GM12878 (cell line): ENCODE measurements around the gene BEST3.

ENCODE experiments used
- DPF2 ChIP-seq: fragments of 450-650 bp; IDR thresholded peaks from 2 replicates; pipeline ENCODE4 v1.6.1; 2017; ENCODE audit warnings: mild to moderate bottlenecking
- FOXK2 ChIP-seq: fragments of 450-650 bp; IDR thresholded peaks from 2 replicates; pipeline ENCODE4 v1.6.1; 2017; ENCODE audit warnings: mild to moderate bottlenecking, moderate library complexity
- PAX5 ChIP-seq: IDR thresholded peaks from 2 replicates; pipeline ENCODE4 v1.6.1; 2011; ENCODE audit warnings: low read depth, low read length, borderline replicate concordance
- PML ChIP-seq: IDR thresholded peaks from 2 replicates; pipeline ENCODE4 v1.6.1; 2012; ENCODE audit warnings: low read length, inconsistent platforms
- RFX5 ChIP-seq: IDR thresholded peaks from 2 replicates; pipeline ENCODE4 v1.6.1; 2011; ENCODE audit warnings: low read depth, low read length, improper control_type of control experiment
- SIN3A ChIP-seq: IDR thresholded peaks from 2 replicates; pipeline ENCODE4 v1.6.1; 2012; ENCODE audit warnings: low read depth, low read length, improper control_type of control experiment
- TAF1 ChIP-seq: IDR thresholded peaks from 2 replicates; pipeline ENCODE4 v1.6.1; 2011; ENCODE audit warnings: mild to moderate bottlenecking, low read depth, low read length, borderline replicate concordance
- ZNF384 ChIP-seq: IDR thresholded peaks from 2 replicates; pipeline ENCODE4 v1.6.1; 2012; ENCODE audit warnings: low read depth, mild to moderate bottlenecking, low read length, improper control_type of control experiment, borderline replicate concordance
- ZZZ3 ChIP-seq: IDR thresholded peaks from 2 replicates; pipeline ENCODE4 v1.6.1; 2011; ENCODE audit warnings: low read depth; ENCODE audit not compliant: control insufficient read depth, insufficient read length
- TF ChIP-seq, protein P1 (sequence below), 3 experiments: IDR thresholded peaks in 2 of 3; conservative IDR thresholded peaks in 1 of 3; 2 replicates each; pipeline ENCODE4 v1.5.1; 2011; ENCODE audit warnings: low read depth in 3 of 3, low read length in 3 of 3, mild to moderate bottlenecking in 3 of 3, control low read depth in 2 of 3, moderate library complexity in 2 of 3, inconsistent platforms in 1 of 3, mixed read lengths in 1 of 3; ENCODE audit not compliant: control insufficient read depth in 2 of 3, insufficient read depth in 1 of 3; ENCODE audit errors: extremely low read depth in 1 of 3
- TF ChIP-seq, protein P2 (sequence below): IDR thresholded peaks from 2 replicates; pipeline ENCODE4 v1.6.1; 2012; ENCODE audit warnings: low read depth, low read length, improper control_type of control experiment
- TF ChIP-seq, protein P3 (sequence below): fragments of 450-650 bp; IDR thresholded peaks from 2 replicates; pipeline ENCODE4 v1.6.1; 2017; ENCODE audit warnings: low read depth, mild to moderate bottlenecking, moderate library complexity

DNA sequence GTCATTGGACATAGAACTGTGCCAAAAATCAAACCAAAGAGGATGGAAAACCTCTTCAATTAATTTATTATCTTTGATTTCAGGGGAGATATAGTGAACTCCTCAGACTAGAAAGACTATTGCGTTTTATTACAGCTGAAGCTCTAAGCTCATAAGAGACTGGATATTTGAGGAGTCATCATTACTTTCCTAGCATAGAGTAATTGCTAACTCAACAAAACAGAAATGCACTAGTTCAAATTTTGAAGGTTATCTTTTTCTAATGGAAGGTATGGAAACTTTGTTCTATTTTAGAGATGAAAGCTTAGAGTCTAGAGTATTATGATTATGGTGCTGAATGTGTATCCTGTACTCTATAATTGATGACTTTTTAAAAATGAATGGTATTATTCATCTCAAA is 5.3 kb upstream of the BEST3 start:
- TF ChIP-seq DPF2 (no peak), SIN3A (no peak), ZZZ3 (no peak), FOXK2 (no peak), PML (no peak), PAX5 (no peak), ZNF384 (no peak), RFX5 (no peak), TAF1 (no peak)
- TF ChIP-seq, protein P1, sequence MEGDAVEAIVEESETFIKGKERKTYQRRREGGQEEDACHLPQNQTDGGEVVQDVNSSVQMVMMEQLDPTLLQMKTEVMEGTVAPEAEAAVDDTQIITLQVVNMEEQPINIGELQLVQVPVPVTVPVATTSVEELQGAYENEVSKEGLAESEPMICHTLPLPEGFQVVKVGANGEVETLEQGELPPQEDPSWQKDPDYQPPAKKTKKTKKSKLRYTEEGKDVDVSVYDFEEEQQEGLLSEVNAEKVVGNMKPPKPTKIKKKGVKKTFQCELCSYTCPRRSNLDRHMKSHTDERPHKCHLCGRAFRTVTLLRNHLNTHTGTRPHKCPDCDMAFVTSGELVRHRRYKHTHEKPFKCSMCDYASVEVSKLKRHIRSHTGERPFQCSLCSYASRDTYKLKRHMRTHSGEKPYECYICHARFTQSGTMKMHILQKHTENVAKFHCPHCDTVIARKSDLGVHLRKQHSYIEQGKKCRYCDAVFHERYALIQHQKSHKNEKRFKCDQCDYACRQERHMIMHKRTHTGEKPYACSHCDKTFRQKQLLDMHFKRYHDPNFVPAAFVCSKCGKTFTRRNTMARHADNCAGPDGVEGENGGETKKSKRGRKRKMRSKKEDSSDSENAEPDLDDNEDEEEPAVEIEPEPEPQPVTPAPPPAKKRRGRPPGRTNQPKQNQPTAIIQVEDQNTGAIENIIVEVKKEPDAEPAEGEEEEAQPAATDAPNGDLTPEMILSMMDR (IDR thresholded peaks at IDR 0.05 in 2 of 3, conservative IDR thresholded peaks at IDR 0.05 in 1 of 3; ENCODE audit: control insufficient read depth in 2 of 3, extremely low read depth in 1 of 3, insufficient read depth in 1 of 3, low read depth in 3 of 3, low read length in 3 of 3), result no peak
- TF ChIP-seq, protein P2, sequence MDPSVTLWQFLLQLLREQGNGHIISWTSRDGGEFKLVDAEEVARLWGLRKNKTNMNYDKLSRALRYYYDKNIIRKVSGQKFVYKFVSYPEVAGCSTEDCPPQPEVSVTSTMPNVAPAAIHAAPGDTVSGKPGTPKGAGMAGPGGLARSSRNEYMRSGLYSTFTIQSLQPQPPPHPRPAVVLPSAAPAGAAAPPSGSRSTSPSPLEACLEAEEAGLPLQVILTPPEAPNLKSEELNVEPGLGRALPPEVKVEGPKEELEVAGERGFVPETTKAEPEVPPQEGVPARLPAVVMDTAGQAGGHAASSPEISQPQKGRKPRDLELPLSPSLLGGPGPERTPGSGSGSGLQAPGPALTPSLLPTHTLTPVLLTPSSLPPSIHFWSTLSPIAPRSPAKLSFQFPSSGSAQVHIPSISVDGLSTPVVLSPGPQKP, result no peak
- TF ChIP-seq, protein P3, sequence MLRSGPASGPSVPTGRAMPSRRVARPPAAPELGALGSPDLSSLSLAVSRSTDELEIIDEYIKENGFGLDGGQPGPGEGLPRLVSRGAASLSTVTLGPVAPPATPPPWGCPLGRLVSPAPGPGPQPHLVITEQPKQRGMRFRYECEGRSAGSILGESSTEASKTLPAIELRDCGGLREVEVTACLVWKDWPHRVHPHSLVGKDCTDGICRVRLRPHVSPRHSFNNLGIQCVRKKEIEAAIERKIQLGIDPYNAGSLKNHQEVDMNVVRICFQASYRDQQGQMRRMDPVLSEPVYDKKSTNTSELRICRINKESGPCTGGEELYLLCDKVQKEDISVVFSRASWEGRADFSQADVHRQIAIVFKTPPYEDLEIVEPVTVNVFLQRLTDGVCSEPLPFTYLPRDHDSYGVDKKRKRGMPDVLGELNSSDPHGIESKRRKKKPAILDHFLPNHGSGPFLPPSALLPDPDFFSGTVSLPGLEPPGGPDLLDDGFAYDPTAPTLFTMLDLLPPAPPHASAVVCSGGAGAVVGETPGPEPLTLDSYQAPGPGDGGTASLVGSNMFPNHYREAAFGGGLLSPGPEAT, result no peak
